Neural cell (in vitro differentiated cells): Measurements from ENCODE around the gene TCF12. TPM values are rescaled to one million over a fixed set of nuclear protein-coding genes. Genes with fewer than 3 reads are reported as not detected.

Experiments used
- H2AFZ ChIP-seq: fragments of 200-600, 300-800 bp; sonication (generic), shearing (Covaris generic); 2 replicates; pipeline ENCODE4 v1.6.0; 2014; ENCODE audit warnings: low read depth, mild to moderate bottlenecking, antibody characterized with exemption, low read length, moderate library complexity
- H3F3A ChIP-seq: fragments of 200-600 bp; shearing (Covaris generic); 2 replicates; pipeline ENCODE4 v1.6.1; 2016; ENCODE audit warnings: mild to moderate bottlenecking, moderate library complexity, mixed read lengths, antibody characterized with exemption, low read length; ENCODE audit not compliant: insufficient read depth, poor library complexity, severe bottlenecking
- H3K27ac ChIP-seq: fragments of 200-600, 300-800 bp; sonication (generic), shearing (Covaris generic); 2 replicates; pipeline ENCODE4 v1.5.1; 2014; ENCODE audit warnings: mild to moderate bottlenecking, low read length, moderate library complexity
- H3K27me3 ChIP-seq: fragments of 300-800, 200-600 bp; sonication (generic), shearing (Covaris generic); 2 replicates; pipeline ENCODE4 v1.6.0; 2014; ENCODE audit warnings: mild to moderate bottlenecking, low read depth, low read length, moderate library complexity; ENCODE audit not compliant: insufficient read depth
- H3K36me3 ChIP-seq: fragments of 300-800, 200-600 bp; sonication (generic), shearing (Covaris generic); 2 replicates; pipeline ENCODE4 v1.5.1; 2014; ENCODE audit warnings: mild to moderate bottlenecking, antibody characterized with exemption, low read length, moderate library complexity; ENCODE audit not compliant: insufficient read depth
- H3K4me2 ChIP-seq: fragments of 300-800, 200-600 bp; sonication (generic), shearing (Covaris generic); 2 replicates; pipeline ENCODE4 v1.6.0; 2014; ENCODE audit warnings: mild to moderate bottlenecking, low read length
- H3K4me3 ChIP-seq: fragments of 300-800, 200-600 bp; sonication (generic), shearing (Covaris generic); 2 replicates; pipeline ENCODE4 v1.5.1; 2014; ENCODE audit warnings: mild to moderate bottlenecking, low read length, moderate library complexity
- H3K79me2 ChIP-seq: fragments of 200-600 bp; shearing (Covaris generic); replicated peaks from 2 replicates; pipeline ENCODE4 v1.6.0; 2014; ENCODE audit warnings: mild to moderate bottlenecking, low read length, moderate library complexity; ENCODE audit not compliant: insufficient read depth
- H3K9ac ChIP-seq: fragments of 300-800, 200-600 bp; sonication (generic), shearing (Covaris generic); 2 replicates; pipeline ENCODE4 v1.6.1; 2016; ENCODE audit warnings: mild to moderate bottlenecking, low read length, mixed read lengths
- H3K9me2 ChIP-seq: fragments of 200-600 bp; shearing (Covaris generic); 2 replicates; pipeline ENCODE4 v1.6.1; 2016; ENCODE audit warnings: mild to moderate bottlenecking, low read length, mixed read lengths; ENCODE audit not compliant: insufficient read depth
- H3K9me3 ChIP-seq: fragments of 200-600, 300-800 bp; sonication (generic), shearing (Covaris generic); 2 replicates; pipeline ENCODE4 v1.6.1; 2016; ENCODE audit warnings: mild to moderate bottlenecking, mixed run types, low read length, moderate library complexity, mixed read lengths
- H4K20me1 ChIP-seq: fragments of 200-600 bp; shearing (Covaris generic); 2 replicates; pipeline ENCODE4 v1.6.1; 2016; ENCODE audit warnings: mild to moderate bottlenecking, mixed run types; ENCODE audit not compliant: insufficient read depth
- CTCF ChIP-seq: fragments of 450-650 bp; IDR thresholded peaks from 2 replicates; pipeline ENCODE4 v1.5.1; 2014; ENCODE audit warnings: antibody characterized with exemption, mild to moderate bottlenecking, moderate library complexity; ENCODE audit not compliant: poor library complexity, severe bottlenecking
- EP300 ChIP-seq: fragments of 450-650 bp; conservative IDR thresholded peaks from 2 replicates; pipeline ENCODE4 v1.6.1; 2014; ENCODE audit warnings: antibody characterized with exemption, mild to moderate bottlenecking, moderate library complexity; ENCODE audit not compliant: poor library complexity, severe bottlenecking
- EZH2 ChIP-seq: fragments of 200-600, 300-800 bp; shearing (Covaris generic), sonication (generic); IDR thresholded peaks from 2 replicates; pipeline ENCODE4 v1.6.1; 2014; ENCODE audit warnings: antibody characterized with exemption, low read length, borderline replicate concordance, mild to moderate bottlenecking; ENCODE audit not compliant: insufficient read depth, poor library complexity, severe bottlenecking
- MXI1 ChIP-seq: fragments of 450-650 bp; conservative IDR thresholded peaks from 2 replicates; pipeline ENCODE4 v1.6.1; 2014; ENCODE audit warnings: antibody characterized with exemption, mild to moderate bottlenecking; ENCODE audit not compliant: poor library complexity, severe bottlenecking
- POLR2AphosphoS5 ChIP-seq: IDR thresholded peaks from 2 replicates; pipeline ENCODE4 v1.6.1; 2012
- RAD21 ChIP-seq: fragments of 450-650 bp; conservative IDR thresholded peaks from 2 replicates; pipeline ENCODE4 v1.6.1; 2014; ENCODE audit warnings: antibody characterized with exemption, mild to moderate bottlenecking, moderate library complexity
- SMC3 ChIP-seq: fragments of 450-650 bp; conservative IDR thresholded peaks from 2 replicates; pipeline ENCODE4 v1.6.1; 2014; ENCODE audit warnings: antibody characterized with exemption, mild to moderate bottlenecking, moderate library complexity; ENCODE audit not compliant: poor library complexity
- TAF1 ChIP-seq: IDR thresholded peaks from 2 replicates; pipeline ENCODE4 v1.6.1; 2012; ENCODE audit warnings: low read depth
- polyA plus RNA-seq: library from polyadenylated mRNA; depleted of rRNA; stranded (reverse); fragments of >200 nt; gene quantifications from 2 replicates; pipeline ENCODE4 v1.2.3, GENCODE V29; 2014
- TF ChIP-seq, protein P1 (sequence below): IDR thresholded peaks from 2 replicates; pipeline ENCODE4 v1.6.1; 2012; ENCODE audit warnings: borderline replicate concordance

The TCF12 gene
- polyA plus RNA-seq, 1 donor from 2014 or later, result 52.7 TPM

- H3K4me3 ChIP-seq, result no peak overlapping the region
- H3K9me2 ChIP-seq, result no peaks in the 10 kb centered on the region
- H3K27ac ChIP-seq, result no peak overlapping the region
- H3K4me2 ChIP-seq, result no peak overlapping the region
- H3F3A ChIP-seq, result no peaks in the 10 kb centered on the region
- no peaks in the 10 kb centered on the region for H3K27me3 ChIP-seq
- H3K79me2 ChIP-seq, result peaks cover 57% of the 10 kb centered on the region
- H2AFZ ChIP-seq, result no peak overlapping the region
- TF ChIP-seq RAD21 (no peak), POLR2AphosphoS5 (no peak), CTCF (no peak), EZH2 (no peak), MXI1 (no peak), TAF1 (no peak), SMC3 (no peak), EP300 (no peak)
- TF ChIP-seq, protein P1, sequence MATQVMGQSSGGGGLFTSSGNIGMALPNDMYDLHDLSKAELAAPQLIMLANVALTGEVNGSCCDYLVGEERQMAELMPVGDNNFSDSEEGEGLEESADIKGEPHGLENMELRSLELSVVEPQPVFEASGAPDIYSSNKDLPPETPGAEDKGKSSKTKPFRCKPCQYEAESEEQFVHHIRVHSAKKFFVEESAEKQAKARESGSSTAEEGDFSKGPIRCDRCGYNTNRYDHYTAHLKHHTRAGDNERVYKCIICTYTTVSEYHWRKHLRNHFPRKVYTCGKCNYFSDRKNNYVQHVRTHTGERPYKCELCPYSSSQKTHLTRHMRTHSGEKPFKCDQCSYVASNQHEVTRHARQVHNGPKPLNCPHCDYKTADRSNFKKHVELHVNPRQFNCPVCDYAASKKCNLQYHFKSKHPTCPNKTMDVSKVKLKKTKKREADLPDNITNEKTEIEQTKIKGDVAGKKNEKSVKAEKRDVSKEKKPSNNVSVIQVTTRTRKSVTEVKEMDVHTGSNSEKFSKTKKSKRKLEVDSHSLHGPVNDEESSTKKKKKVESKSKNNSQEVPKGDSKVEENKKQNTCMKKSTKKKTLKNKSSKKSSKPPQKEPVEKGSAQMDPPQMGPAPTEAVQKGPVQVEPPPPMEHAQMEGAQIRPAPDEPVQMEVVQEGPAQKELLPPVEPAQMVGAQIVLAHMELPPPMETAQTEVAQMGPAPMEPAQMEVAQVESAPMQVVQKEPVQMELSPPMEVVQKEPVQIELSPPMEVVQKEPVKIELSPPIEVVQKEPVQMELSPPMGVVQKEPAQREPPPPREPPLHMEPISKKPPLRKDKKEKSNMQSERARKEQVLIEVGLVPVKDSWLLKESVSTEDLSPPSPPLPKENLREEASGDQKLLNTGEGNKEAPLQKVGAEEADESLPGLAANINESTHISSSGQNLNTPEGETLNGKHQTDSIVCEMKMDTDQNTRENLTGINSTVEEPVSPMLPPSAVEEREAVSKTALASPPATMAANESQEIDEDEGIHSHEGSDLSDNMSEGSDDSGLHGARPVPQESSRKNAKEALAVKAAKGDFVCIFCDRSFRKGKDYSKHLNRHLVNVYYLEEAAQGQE, result no peak
- H3K36me3 ChIP-seq, result no peaks in the 10 kb centered on the region
- H4K20me1 ChIP-seq, result no peaks in the 10 kb centered on the region
- no peak overlapping the region for H3K9ac ChIP-seq
- no peaks in the 10 kb centered on the region for H3K9me3 ChIP-seq
These were observed 130.6 kb downstream of the TCF12 start for GRCh38 chr15:57048930-57049549.

- Histone ChIP-seq H3K27me3 (no peaks in the 10 kb centered on the region), H3K4me2 (no peak overlapping the region), H3K79me2 (peaks cover 70% of the 10 kb centered on the region), H3K36me3 (no peaks in the 10 kb centered on the region), H3K4me3 (no peak overlapping the region), H3K9me3 (no peaks in the 10 kb centered on the region), H2AFZ (no peak overlapping the region), H3K9me2 (no peaks in the 10 kb centered on the region), H3F3A (no peaks in the 10 kb centered on the region), H3K9ac (no peak overlapping the region), H4K20me1 (no peaks in the 10 kb centered on the region), H3K27ac (no peak overlapping the region)
- TF ChIP-seq MXI1 (no peak), EP300 (no peak), TAF1 (no peak), SMC3 (no peak), EZH2 (no peak), POLR2AphosphoS5 (no peak), RAD21 (no peak), CTCF (no peak)
- TF ChIP-seq, protein P1, result no peak
These were observed 135.0 kb downstream of the TCF12 start for GRCh38 chr15:57053470-57053869.
